Measurements from ENCODE around the gene RMDN2. TPM values are rescaled to one million over a fixed set of nuclear protein-coding genes. Genes with fewer than 3 reads are reported as not detected.

RMDN2 gene
- total RNA-seq, 1 donor from 2014 or later, result 9.0 TPM

GRCh38 chr2:37911296-37911873, 13.7 kb upstream of the RMDN2 start:
- Mint-ChIP-seq H3K4me3 (no peak overlapping the region), H3K27ac (no peak overlapping the region), H3K27me3 (ENCODE audit: low read depth) (no peaks in the 10 kb centered on the region), H3K36me3 (no peaks in the 10 kb centered on the region), H3K4me1 (peaks cover 3% of the 10 kb centered on the region), H3K9me3 (peaks cover 4% of the 10 kb centered on the region)
- DNase-seq (ENCODE audit: low spot score in 2 of 2, unreplicated experiment in 2 of 2), result no peak
- no peak for TF ChIP-seq CTCF (IDR thresholded peaks at IDR 0.05; ENCODE audit: unreplicated experiment)

DNA sequence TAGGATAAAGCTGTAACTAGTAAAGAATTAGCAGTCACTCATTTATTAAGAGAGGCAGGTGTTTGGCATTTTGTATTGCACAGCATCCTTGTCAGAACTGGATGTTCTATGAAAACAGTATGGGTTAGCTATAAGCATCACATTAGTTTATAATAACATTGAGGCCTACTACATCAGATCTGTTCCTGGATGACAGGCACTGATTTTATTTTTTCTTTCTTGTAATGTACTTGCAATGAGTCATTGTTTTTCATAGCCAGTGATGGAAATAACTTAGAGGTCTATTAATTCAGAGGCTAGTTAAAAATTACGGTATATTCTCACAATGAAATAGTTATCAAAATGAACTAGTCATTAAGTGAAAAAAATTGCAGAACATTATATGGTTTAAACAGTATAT, 13.0 kb upstream of the RMDN2 start:
- Mint-ChIP-seq H3K36me3 (no peaks in the 10 kb centered on the region), H3K9me3 (peaks cover 4% of the 10 kb centered on the region), H3K4me1 (peaks cover 9% of the 10 kb centered on the region), H3K27ac (no peak overlapping the region), H3K4me3 (no peak overlapping the region), H3K27me3 (ENCODE audit: low read depth) (no peaks in the 10 kb centered on the region)
- DNase-seq (ENCODE audit: low spot score in 2 of 2, unreplicated experiment in 2 of 2), result no peak
- TF ChIP-seq CTCF (IDR thresholded peaks at IDR 0.05; ENCODE audit: unreplicated experiment), result no peak

DNA sequence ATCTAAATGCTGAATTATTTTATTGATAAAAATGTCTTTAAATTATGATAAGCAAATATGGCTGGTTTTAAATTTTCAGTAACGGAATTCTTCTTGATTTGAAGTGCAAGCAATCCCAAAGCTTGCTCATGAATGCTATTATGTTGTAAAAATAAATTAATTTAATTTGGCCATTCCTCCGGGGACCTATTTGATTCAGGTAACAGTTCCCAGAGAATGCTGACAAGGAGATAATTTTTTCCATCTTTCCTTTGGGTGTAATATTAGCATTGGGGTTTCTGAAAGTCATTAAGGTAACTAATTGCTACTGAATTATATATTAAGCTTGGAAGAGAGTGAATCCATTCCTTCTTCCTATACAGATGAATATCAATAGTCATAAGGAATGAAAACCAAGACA, 12.5 kb upstream of the RMDN2 start:
- Mint-ChIP-seq H3K27ac (no peak overlapping the region), H3K27me3 (ENCODE audit: low read depth) (no peaks in the 10 kb centered on the region), H3K9me3 (peaks cover 4% of the 10 kb centered on the region), H3K4me1 (peaks cover 13% of the 10 kb centered on the region), H3K4me3 (no peak overlapping the region), H3K36me3 (no peaks in the 10 kb centered on the region)
- no peak for TF ChIP-seq CTCF (IDR thresholded peaks at IDR 0.05; ENCODE audit: unreplicated experiment)
- DNase-seq (ENCODE audit: low spot score in 2 of 2, unreplicated experiment in 2 of 2), result no peak

- Mint-ChIP-seq H3K4me1 (peaks cover 21% of the 10 kb centered on the region), H3K4me3 (no peak overlapping the region), H3K27ac (no peak overlapping the region), H3K27me3 (ENCODE audit: low read depth) (no peaks in the 10 kb centered on the region), H3K36me3 (no peaks in the 10 kb centered on the region), H3K9me3 (no peaks in the 10 kb centered on the region)
- no peak for TF ChIP-seq CTCF (IDR thresholded peaks at IDR 0.05; ENCODE audit: unreplicated experiment)
- DNase-seq (ENCODE audit: low spot score in 2 of 2, unreplicated experiment in 2 of 2), result no peak
Observed at GRCh38 chr2:37914340-37914739, 10.7 kb upstream of the RMDN2 start.

GRCh38 chr2:37915773-37916172, 9.3 kb upstream of the RMDN2 start:
- H3K9me3 Mint-ChIP-seq, result no peaks in the 10 kb centered on the region
- peaks cover 33% of the 10 kb centered on the region for H3K4me1 Mint-ChIP-seq
- TF ChIP-seq CTCF (IDR thresholded peaks at IDR 0.05; ENCODE audit: unreplicated experiment), result no peak
- H3K27me3 Mint-ChIP-seq (ENCODE audit: low read depth), result no peaks in the 10 kb centered on the region
- no peak for DNase-seq (ENCODE audit: low spot score in 2 of 2, unreplicated experiment in 2 of 2)
- H3K27ac Mint-ChIP-seq, result no peak overlapping the region
- no peaks in the 10 kb centered on the region for H3K36me3 Mint-ChIP-seq
- H3K4me3 Mint-ChIP-seq, result no peak overlapping the region

All from mesothelial cell of epicardium (in vitro differentiated cells).